ENCODE measurements around the gene RBMS1.

The RBMS1 gene

GRCh38 chr2:160242893-160243564 lies 250.6 kb downstream of the RBMS1 start:
- DNase-seq: no peak

GRCh38 chr2:160241251-160242137 lies 252.1 kb downstream of the RBMS1 start:
- no peak for DNase-seq

GRCh38 chr2:160239436-160239835 lies 254.2 kb downstream of the RBMS1 start:
- DNase-seq: no peak

- no peak for DNase-seq
Observed at GRCh38 chr2:160238392-160238791, 255.2 kb downstream of the RBMS1 start.

- no peak for DNase-seq
Observed at GRCh38 chr2:160232905-160233475, 260.6 kb downstream of the RBMS1 start.

GRCh38 chr2:160229591-160229990 lies 264.0 kb downstream of the RBMS1 start:
- no peak for DNase-seq

GRCh38 chr2:160228141-160228917 lies 265.3 kb downstream of the RBMS1 start:
- DNase-seq: no peak

GRCh38 chr2:160227293-160227915 lies 266.2 kb downstream of the RBMS1 start:
- no peak for DNase-seq

- DNase-seq: no peak
Observed at GRCh38 chr2:160226367-160226766, 267.2 kb downstream of the RBMS1 start.

GRCh38 chr2:160225722-160226121 lies 267.9 kb downstream of the RBMS1 start:
- no peak for DNase-seq

GRCh38 chr2:160224507-160224906 lies 269.1 kb downstream of the RBMS1 start:
- no peak for DNase-seq

- DNase-seq: no peak
Observed at GRCh38 chr2:160224060-160224459, 269.5 kb downstream of the RBMS1 start.

- DNase-seq: no peak
Observed at GRCh38 chr2:160223560-160223959, 270.0 kb downstream of the RBMS1 start.

- no peak for DNase-seq
Observed at GRCh38 chr2:160222546-160223283, 270.9 kb downstream of the RBMS1 start.
